Superior temporal gyrus (tissue), 1 donor: ENCODE data around the gene PTGR2.
"Not testable (repeated sequence)": the region's sequence is repeated elsewhere in the genome, so short reads cannot be mapped to it uniquely, and the experiment has no call there.

Experiments
- DNase-seq: peaks from one replicate; pipeline ENCODE4 v3.0.0-alpha.2; 2016; ENCODE audit errors: extremely low spot score

Gene PTGR2

DNA sequence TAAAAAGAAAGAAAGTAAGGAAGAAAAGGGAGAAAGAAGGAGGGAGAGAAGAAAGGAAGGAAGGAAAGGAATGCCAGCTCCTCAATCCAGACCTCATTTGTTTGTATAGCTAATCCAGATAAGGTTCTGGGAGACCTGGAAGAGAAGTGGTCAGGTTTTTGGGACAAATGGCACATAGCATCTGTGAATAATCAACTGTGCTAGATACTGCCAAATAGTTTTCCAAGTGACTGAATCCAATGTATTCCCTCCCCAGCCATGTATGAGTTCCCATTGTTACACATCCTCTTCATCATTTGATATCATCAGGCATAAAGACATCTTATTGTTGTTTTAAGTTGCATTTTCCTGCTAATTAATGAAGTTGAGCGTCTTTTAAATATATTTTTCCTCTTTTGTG is 18.6 kb upstream of the PTGR2 start:
- DNase-seq: no peak

GRCh38 chr14:73833530-73834260 is 17.9 kb upstream of the PTGR2 start:
- no peak for DNase-seq

GRCh38 chr14:73834261-73834625 is 17.4 kb upstream of the PTGR2 start:
- DNase-seq: no peak

GRCh38 chr14:73838293-73839034 is 13.2 kb upstream of the PTGR2 start:
- not testable (repeated sequence) for DNase-seq

DNA sequence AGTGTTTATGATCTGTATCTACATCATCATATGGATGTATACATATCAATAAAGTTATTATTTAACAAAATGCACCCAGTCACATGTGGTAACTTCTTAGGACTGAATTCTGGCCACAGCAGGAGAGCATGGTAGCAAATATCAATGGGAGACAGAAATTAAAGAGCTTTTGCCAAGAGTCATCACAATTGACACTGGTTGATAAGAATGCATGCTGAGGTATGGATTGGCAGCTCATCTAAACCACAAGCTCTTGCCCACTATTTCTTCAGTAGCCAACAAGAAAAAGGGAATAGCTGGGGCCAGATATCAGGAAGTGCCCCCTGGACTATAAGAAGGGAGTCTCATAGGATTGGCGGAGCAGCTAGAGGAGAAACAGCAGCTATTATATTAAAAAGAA is 9.4 kb upstream of the PTGR2 start:
- no peak for DNase-seq

DNA sequence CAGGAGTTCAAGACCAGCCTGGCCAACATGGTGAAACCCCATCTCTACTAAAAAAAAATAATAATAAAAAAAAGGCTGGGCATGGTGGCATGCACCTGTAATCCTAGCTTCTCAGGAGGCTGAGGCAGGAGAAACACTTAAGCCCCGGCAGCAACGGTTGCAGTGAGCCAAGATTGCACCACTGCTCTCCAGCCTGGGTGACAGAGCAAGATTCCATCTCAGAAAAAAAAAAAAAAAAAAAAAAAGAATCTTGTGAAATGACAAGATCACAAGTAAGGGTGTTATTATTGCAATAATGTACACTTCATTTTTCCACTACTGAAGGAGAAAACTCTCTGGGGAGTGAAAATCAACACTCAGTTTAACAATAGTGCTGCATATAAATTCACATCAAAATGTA is 8.8 kb upstream of the PTGR2 start:
- DNase-seq: no peak

DNA sequence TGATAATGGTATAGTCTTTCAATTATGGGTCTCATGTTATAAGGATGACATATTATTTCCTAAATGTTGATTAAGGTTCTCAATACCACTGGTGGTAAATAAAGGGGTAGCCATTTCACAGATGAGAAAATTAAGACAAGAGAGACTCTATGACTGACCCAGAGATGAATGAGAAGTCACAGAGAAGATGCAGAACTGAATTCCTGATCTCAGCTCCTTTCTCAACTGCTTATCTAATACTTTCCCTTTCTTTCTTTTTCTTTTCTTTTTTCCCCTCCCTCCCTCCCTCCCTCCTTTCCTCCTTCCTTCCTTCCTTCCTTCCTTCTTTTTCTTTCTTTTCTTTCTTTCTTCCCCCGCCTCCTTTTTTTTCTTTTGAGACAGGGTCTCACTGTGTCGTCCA is 8.3 kb upstream of the PTGR2 start:
- DNase-seq: no peak

DNA sequence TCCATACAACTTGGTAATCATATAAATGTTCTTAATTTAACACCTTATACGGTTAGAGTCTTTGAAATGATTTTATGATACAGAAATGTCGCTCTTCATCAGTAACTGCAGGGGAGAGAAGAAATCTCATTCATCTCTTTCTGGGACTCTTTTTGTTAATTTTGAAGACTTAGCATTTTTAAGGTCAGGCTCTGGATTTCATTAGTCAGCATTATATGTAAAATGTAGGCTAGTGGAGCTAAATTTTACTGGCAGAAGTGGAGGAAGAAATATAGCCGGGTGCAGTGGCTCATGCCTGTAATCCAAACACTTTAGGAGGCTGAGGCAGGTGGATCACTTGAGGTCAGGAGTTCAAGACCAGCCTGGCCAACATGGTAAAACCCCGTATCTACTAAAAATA is 4.7 kb upstream of the PTGR2 start:
- DNase-seq: no peak

- no peak for DNase-seq
Measured at GRCh38 chr14:73851000-73851399, 631 bp upstream of the PTGR2 start.

DNA sequence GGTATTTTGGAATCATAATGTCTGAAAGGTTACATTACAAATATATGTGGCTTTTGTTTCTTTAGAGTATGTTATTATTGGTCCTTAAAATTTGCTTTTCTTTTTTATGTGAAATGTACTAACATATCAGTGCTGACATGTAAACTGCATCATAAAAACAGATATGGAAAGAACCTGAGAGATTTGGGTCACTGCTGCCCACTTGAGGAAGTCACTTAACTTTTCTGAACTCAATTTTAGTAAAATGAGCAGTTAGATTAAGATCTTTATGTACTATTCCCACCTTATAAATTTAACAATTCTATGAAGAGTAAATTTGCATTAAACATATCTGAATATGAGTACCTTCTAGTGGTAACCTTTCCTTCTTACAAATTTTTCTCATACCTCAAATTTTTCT is 7.5 kb downstream of the PTGR2 start:
- DNase-seq: no peak

DNA sequence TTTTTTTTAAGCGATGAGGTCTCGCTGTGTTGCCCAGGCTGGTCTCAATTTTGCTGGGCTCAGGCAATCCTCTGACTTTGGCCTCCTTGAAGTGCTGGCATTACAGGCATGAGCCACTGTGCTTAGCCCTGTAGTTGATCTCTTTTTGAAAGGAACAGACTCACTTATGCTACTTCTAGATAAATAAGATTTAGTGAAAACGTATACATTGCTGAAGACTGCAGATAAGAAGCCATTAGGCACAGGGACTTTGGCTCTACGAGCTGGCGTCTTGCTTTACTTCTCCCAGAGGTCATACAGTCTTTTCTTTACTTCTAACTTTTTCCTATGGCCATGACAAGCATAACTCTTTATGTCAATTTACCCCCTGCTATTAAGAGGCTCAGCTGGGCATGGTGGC is 9.4 kb downstream of the PTGR2 start:
- DNase-seq: no peak

DNA sequence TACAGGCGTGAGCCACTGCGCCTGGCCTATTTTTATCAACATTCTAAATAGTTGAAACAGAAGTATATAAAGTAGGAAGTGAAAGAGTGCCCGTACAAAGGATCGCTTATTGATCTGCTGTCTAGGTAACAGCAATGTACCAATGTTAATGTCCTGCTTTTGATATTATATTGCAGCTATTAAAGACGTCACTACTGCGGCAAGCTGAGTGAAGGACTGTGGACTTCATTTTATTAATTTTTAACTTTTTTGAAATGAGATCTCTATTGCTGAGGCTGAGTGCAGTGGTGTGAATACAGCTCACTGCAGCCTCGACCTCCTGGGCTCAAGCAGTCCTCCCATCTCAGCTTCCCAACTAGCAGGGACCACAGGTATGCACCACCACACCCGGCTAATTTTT is 10.8 kb downstream of the PTGR2 start:
- no peak for DNase-seq

GRCh38 chr14:73863209-73863608 is 11.6 kb downstream of the PTGR2 start:
- DNase-seq: no peak

GRCh38 chr14:73865534-73866113 is 14.0 kb downstream of the PTGR2 start:
- no peak for DNase-seq

DNA sequence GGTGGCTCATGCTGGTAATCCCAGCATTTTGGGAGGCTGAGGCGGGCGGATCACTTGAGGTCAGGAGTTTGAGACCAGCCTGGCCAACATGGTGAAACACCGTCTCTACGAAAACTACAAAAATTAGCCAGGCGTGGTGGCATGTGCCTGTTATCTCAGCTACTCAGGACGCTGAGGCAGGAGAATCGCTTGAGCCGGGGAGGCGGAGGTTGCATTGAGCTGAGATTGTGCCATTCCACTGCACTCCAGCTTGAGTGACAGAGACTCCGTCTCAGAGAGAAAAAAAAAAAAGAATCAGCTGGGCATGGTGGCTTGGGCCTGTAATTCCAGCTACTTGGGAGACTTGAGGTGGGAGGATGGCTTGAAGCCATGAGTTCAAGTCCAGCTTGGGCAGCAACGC is 18.1 kb downstream of the PTGR2 start:
- not testable (repeated sequence) for DNase-seq

- no peak for DNase-seq
Measured at GRCh38 chr14:73870525-73871235, 19.0 kb downstream of the PTGR2 start.

GRCh38 chr14:73873660-73874059 is 22.0 kb downstream of the PTGR2 start:
- no peak for DNase-seq

GRCh38 chr14:73877790-73878189 is 26.2 kb downstream of the PTGR2 start:
- DNase-seq: no peak

DNA sequence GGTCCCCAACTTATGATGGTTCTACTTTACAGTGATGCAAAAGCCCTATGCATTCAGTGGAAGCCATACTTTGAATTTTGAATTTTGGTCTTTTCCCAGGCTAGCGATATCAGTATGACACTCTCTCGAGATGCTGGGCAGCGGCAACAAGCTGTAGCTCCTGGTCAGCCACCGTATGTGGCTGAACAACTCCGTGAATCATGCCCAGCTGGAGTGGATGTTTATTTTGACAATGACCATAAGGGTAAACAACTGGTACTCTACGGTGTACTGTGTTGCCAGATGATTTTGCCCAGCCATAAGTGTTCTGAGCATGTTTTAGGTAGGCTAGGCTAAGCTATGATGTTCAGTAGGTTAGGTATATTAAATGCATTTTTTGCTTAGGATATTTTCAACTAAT is 26.8 kb downstream of the PTGR2 start:
- no peak for DNase-seq

DNA sequence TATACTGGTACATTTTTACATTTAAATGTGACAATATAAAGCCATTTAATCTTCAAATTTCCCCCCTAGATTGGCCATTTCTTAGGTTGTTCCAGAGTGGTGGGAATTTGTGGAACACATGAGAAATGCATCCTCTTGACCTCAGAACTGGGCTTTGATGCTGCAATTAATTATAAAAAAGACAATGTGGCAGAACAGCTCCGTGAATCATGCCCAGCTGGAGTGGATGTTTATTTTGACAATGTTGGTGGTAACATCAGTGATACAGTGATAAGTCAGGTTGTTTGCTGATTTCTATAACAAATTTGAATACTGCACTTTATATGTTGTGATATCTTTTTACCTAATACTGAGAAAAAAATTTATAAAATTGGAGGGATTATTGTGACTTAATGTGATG is 27.4 kb downstream of the PTGR2 start:
- no peak for DNase-seq

DNA sequence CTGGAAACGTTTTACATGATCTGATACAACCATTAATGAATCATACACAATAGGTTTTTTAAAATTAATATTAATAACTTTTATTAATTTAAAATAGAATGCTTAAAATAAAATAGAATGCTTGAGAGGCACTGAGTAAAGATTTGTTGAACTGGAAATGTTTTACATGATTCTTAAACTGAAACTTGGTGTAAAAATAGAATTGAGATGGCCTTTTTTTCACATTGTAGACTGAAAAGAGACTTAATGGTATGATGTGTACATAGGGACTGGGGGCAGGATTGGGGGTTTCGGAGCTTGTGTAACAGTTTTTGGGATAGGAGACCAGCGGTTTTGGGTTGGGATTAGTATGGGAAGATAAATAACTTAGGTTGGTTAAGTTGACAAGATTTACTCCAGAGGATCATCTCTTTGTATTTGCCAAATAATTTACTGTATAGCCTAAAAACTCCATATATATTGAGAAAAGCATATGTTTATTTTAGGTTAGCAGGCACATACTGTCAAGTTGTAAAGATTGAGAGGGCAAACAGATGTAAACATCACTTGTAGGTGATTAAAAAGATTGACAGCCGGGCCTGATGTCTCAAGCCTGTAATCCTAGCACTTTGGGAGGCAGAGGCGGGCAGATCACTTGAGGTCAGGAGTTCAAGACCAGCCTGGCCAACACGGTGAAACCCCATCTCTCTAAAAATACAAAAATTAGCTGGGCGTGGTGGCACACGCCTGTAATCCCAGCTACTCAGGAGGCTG is 33.0 kb downstream of the PTGR2 start:
- DNase-seq: no peak
